PC-9 (cell line): ENCODE measurements around the gene PJVK. TPM values are rescaled to one million over a fixed set of nuclear protein-coding genes. Genes with fewer than 3 reads are reported as not detected.

Experiments used
- BruUV-seq: library from RNA; stranded (reverse); fragments of 400-500 nt; replicated peaks from 2 replicates; lab custom pipeline; 2021; lab: Mats Ljungman, UMichigan
- CTCF ChIA-PET: fragments of 300-600 bp; sonication (Branson Sonifier 250); formaldehyde crosslinking; loops from one replicate; lab custom pipeline; 2022; ENCODE audit warnings: antibody characterized with exemption; lab: Charles Lee
- POLR2A ChIA-PET: fragments of 300-600 bp; sonication (Branson Sonifier 250); formaldehyde crosslinking; loops from one replicate; lab custom pipeline; 2022; ENCODE audit warnings: antibody characterized with exemption; ENCODE audit not compliant: unreplicated experiment; lab: Charles Lee
- DNase-seq, 2 experiments: peaks; one replicate each; pipeline versions ENCODE4 v3.0.0 to v3.0.0-alpha.2; 2015 to 2022; ENCODE audit warnings: mixed read lengths in 1 of 2
- H2AFZ ChIP-seq: fragments of 200-600 bp; sonication (generic); 2 replicates; pipeline ENCODE4 v1.8.1; 2017; ENCODE audit warnings: antibody characterized with exemption
- H3F3A ChIP-seq: fragments of 200-600 bp; sonication (generic); 2 replicates; pipeline ENCODE4 v1.8.1; 2017; ENCODE audit warnings: antibody characterized with exemption, mild to moderate bottlenecking, low read depth; ENCODE audit not compliant: insufficient read depth
- H3K27ac ChIP-seq: fragments of 200-600 bp; sonication (generic); 2 replicates; pipeline ENCODE4 v1.6.1; 2016; ENCODE audit warnings: mixed run types
- H3K27me3 ChIP-seq: fragments of 200-600 bp; sonication (generic); 2 replicates; pipeline ENCODE4 v1.6.1; 2016; ENCODE audit warnings: low read depth, mixed run types; ENCODE audit not compliant: insufficient read depth
- H3K36me3 ChIP-seq: fragments of 200-600 bp; sonication (generic); 2 replicates; pipeline ENCODE4 v1.6.1; 2016; ENCODE audit warnings: low read depth, mixed run types
- H3K4me1 ChIP-seq: fragments of 200-600 bp; sonication (generic); replicated peaks from 2 replicates; pipeline ENCODE4 v1.6.1; 2016; ENCODE audit warnings: mixed run types; ENCODE audit not compliant: insufficient read depth
- H3K4me2 ChIP-seq: fragments of 200-600 bp; sonication (generic); 2 replicates; pipeline ENCODE4 v1.6.1; 2017; ENCODE audit warnings: mixed run types
- H3K4me3 ChIP-seq: fragments of 200-600 bp; sonication (generic); 2 replicates; pipeline ENCODE4 v1.6.1; 2016; ENCODE audit warnings: mixed run types
- H3K79me2 ChIP-seq: fragments of 200-600 bp; sonication (generic); 2 replicates; pipeline ENCODE4 v1.6.1; 2017; ENCODE audit warnings: low read depth, mixed run types
- H3K9me2 ChIP-seq: fragments of 200-600 bp; sonication (generic); 2 replicates; pipeline ENCODE4 v1.8.1; 2017; ENCODE audit warnings: mild to moderate bottlenecking; ENCODE audit not compliant: insufficient read depth
- H3K9me3 ChIP-seq: fragments of 200-600 bp; sonication (generic); 2 replicates; pipeline ENCODE4 v1.8.1; 2016; ENCODE audit warnings: low read depth; ENCODE audit not compliant: insufficient read depth
- H4K20me1 ChIP-seq: fragments of 200-600 bp; sonication (generic); 2 replicates; pipeline ENCODE4 v1.8.1; 2017; ENCODE audit not compliant: insufficient read depth
- CTCF ChIP-seq: fragments of 200-600 bp; sonication (generic); conservative IDR thresholded peaks from 2 replicates; pipeline ENCODE4 v1.6.1; 2017; ENCODE audit warnings: mixed run types, antibody characterized with exemption, mild to moderate bottlenecking, moderate library complexity
- EZH2 ChIP-seq: fragments of 200-600 bp; sonication (generic); IDR thresholded peaks from 2 replicates; pipeline ENCODE4 v1.8.0; 2017; ENCODE audit warnings: antibody characterized with exemption, low read depth
- intact Hi-C: fragments of 100-400 bp; cut with micrococcal nuclease; formaldehyde crosslinking; loops from one replicate; pipeline ENCODE4 v1.10.0; 2022; ENCODE audit not compliant: unreplicated experiment
- total RNA-seq: library from RNA; stranded (reverse); gene quantifications from 2 replicates; pipeline ENCODE4 v1.2.3, GENCODE V29; 2021

Gene PJVK
- total RNA-seq, 1 experiment from 2014 or later = 16.9 TPM

- H3K27me3 ChIP-seq = no peaks in the 10 kb centered on the region
- H3K4me3 ChIP-seq = no peak overlapping the region
- H3K27ac ChIP-seq = no peak overlapping the region
- intact Hi-C loops = loop anchor here (2.0 kb wide), 1 partner anchor 18 kb away; no protein-coding TSS in a partner anchor
- H4K20me1 ChIP-seq = peaks cover 12% of the 10 kb centered on the region
- ChIA-PET CTCF (no interaction called here), POLR2A (no interaction called here)
- 0 out of 2 replicates have a peak, but pooled peaks cover 4% of the 10 kb centered on the region for H3F3A ChIP-seq
- peaks cover 63% of the 10 kb centered on the region for H3K36me3 ChIP-seq
- H3K9me2 ChIP-seq = no peaks in the 10 kb centered on the region
- H3K4me2 ChIP-seq = no peak overlapping the region
- TF ChIP-seq CTCF (no peak), EZH2 (no peak)
- no peaks in the 10 kb centered on the region for H3K9me3 ChIP-seq
- DNase-seq = no peak
- H3K4me1 ChIP-seq = no peaks in the 10 kb centered on the region
- no peaks in the 10 kb centered on the region for H3K79me2 ChIP-seq
- no TSS peak for BruUV-seq
- H2AFZ ChIP-seq = no peak overlapping the region
These were observed 51.6 kb downstream of the PJVK start for GRCh38 chr2:178502751-178503150.

GRCh38 chr2:178506101-178506500 lies 54.9 kb downstream of the PJVK start:
- peaks cover 40% of the 10 kb centered on the region for H3K36me3 ChIP-seq
- no TSS peak for BruUV-seq
- POLR2A ChIA-PET = no interaction called here

GRCh38 chr2:178506524-178506923 lies 55.3 kb downstream of the PJVK start:
- H3K4me2 ChIP-seq = no peak overlapping the region
- ChIA-PET POLR2A (no interaction called here), CTCF (no interaction called here)
- H3F3A ChIP-seq = no peaks in the 10 kb centered on the region
- intact Hi-C loops = no loop called here
- H3K79me2 ChIP-seq = no peaks in the 10 kb centered on the region
- no peak overlapping the region for H3K4me3 ChIP-seq
- BruUV-seq = no TSS peak
- H3K9me2 ChIP-seq = no peaks in the 10 kb centered on the region
- TF ChIP-seq EZH2 (no peak), CTCF (no peak)
- H3K27me3 ChIP-seq = no peaks in the 10 kb centered on the region
- H2AFZ ChIP-seq = no peak overlapping the region
- peaks cover 38% of the 10 kb centered on the region for H3K36me3 ChIP-seq
- H3K9me3 ChIP-seq = no peaks in the 10 kb centered on the region
- no peak overlapping the region for H3K27ac ChIP-seq
- no peaks in the 10 kb centered on the region for H3K4me1 ChIP-seq
- no peak for DNase-seq
- 0 out of 2 replicates have a peak, but pooled peaks cover 3% of the 10 kb centered on the region for H4K20me1 ChIP-seq

More at GRCh38 chr2:178506101-178506500, 54.9 kb downstream of the PJVK start:
- H3K79me2 ChIP-seq = no peaks in the 10 kb centered on the region
- H3K4me2 ChIP-seq = no peak overlapping the region
- H3K27ac ChIP-seq = no peak overlapping the region
- DNase-seq = no peak
- no peaks in the 10 kb centered on the region for H3K4me1 ChIP-seq
- no peak overlapping the region for H2AFZ ChIP-seq
- H3F3A ChIP-seq = 0 out of 2 replicates have a peak, but pooled peaks cover 3% of the 10 kb centered on the region
- intact Hi-C loops = no loop called here
- no peaks in the 10 kb centered on the region for H3K9me2 ChIP-seq
- TF ChIP-seq EZH2 (no peak), CTCF (no peak)
- CTCF ChIA-PET = no interaction called here
- no peaks in the 10 kb centered on the region for H3K9me3 ChIP-seq
- H3K27me3 ChIP-seq = no peaks in the 10 kb centered on the region
- H4K20me1 ChIP-seq = 0 out of 2 replicates have a peak, but pooled peaks cover 3% of the 10 kb centered on the region
- no peak overlapping the region for H3K4me3 ChIP-seq
